ENCODE results near the gene ADCYAP1. TPM values are rescaled to one million over a fixed set of nuclear protein-coding genes. Genes with fewer than 3 reads are reported as not detected.

Gene ADCYAP1
- total RNA-seq, result not detected in 2 replicates

GRCh38 chr18:904218-905090 is at the start of gene ADCYAP1:
ADCYAP1 (plus strand) TSS chr18:904871; CDS start chr18:905387, 516 bp downstream.

Other genes starting within 250 kb of the ADCYAP1 start
- gene TYMS, start 247.2 kb upstream of the ADCYAP1 start, total RNA-seq, result 6.6 and 10.3 TPM in 2 replicates
- gene ENOSF1, start 192.2 kb upstream of the ADCYAP1 start, total RNA-seq, result 28.2 and 29.8 TPM in 2 replicates
- 168 and 221 TPM in 2 replicates for gene YES1, start 92.6 kb upstream of the ADCYAP1 start, total RNA-seq